NCI-H128 (cell line): ENCODE data around the gene KRI1.
"Not testable (repeated sequence)": the region's sequence is repeated elsewhere in the genome, so short reads cannot be mapped to it uniquely, and the experiment has no call there.

Source experiments
- DNase-seq: peaks from one replicate; lab custom pipeline; 2025; ENCODE audit not compliant: unreplicated experiment; lab: John Stamatoyannopoulos, UW

The KRI1 gene

GRCh38 chr19:10575011-10575716 lies 9.4 kb upstream of the KRI1 start:
- DNase-seq = no peak

- DNase-seq = no peak
Measured at GRCh38 chr19:10574462-10574861, 8.7 kb upstream of the KRI1 start.

- DNase-seq = not testable (repeated sequence)
Measured at GRCh38 chr19:10573793-10574192, 8.0 kb upstream of the KRI1 start.

GRCh38 chr19:10568826-10569651 lies 3.2 kb upstream of the KRI1 start, which contains the start of gene CDKN2D:
Gene CDKN2D (minus strand): TSS chr19:10568979. CDS start chr19:10568653, 326 bp downstream.
- DNase-seq = peak; percentile 99

- peak; percentile 31 for DNase-seq
Measured at GRCh38 chr19:10568062-10568825, 2.4 kb upstream of the KRI1 start.

GRCh38 chr19:10567656-10568055 lies 1.8 kb upstream of the KRI1 start:
- no peak for DNase-seq

GRCh38 chr19:10566658-10567410 lies 1.0 kb upstream of the KRI1 start:
- no peak for DNase-seq

- no peak for DNase-seq
Measured at GRCh38 chr19:10566408-10566657, 523 bp upstream of the KRI1 start.

- DNase-seq = no peak
Measured at GRCh38 chr19:10565028-10565566, 713 bp downstream of the KRI1 start.

GRCh38 chr19:10562609-10563008 lies 3.2 kb downstream of the KRI1 start:
- DNase-seq = no peak

- DNase-seq = no peak
Measured at GRCh38 chr19:10560154-10560553, 5.7 kb downstream of the KRI1 start.

GRCh38 chr19:10557603-10558197 lies 8.1 kb downstream of the KRI1 start:
- no peak for DNase-seq

- DNase-seq = no peak
Measured at GRCh38 chr19:10555610-10555973, 10.2 kb downstream of the KRI1 start.

- DNase-seq = no peak
Measured at GRCh38 chr19:10554760-10555609, 10.8 kb downstream of the KRI1 start.

GRCh38 chr19:10553943-10554381 lies 11.8 kb downstream of the KRI1 start:
- no peak for DNase-seq

- DNase-seq = no peak
Measured at GRCh38 chr19:10553087-10553667, 12.6 kb downstream of the KRI1 start.

GRCh38 chr19:10552510-10553053 lies 13.2 kb downstream of the KRI1 start:
- DNase-seq = no peak

- no peak for DNase-seq
Measured at GRCh38 chr19:10551698-10552301, 14.0 kb downstream of the KRI1 start.
